Measurements from ENCODE around the gene RGS11.

The RGS11 gene

DNA sequence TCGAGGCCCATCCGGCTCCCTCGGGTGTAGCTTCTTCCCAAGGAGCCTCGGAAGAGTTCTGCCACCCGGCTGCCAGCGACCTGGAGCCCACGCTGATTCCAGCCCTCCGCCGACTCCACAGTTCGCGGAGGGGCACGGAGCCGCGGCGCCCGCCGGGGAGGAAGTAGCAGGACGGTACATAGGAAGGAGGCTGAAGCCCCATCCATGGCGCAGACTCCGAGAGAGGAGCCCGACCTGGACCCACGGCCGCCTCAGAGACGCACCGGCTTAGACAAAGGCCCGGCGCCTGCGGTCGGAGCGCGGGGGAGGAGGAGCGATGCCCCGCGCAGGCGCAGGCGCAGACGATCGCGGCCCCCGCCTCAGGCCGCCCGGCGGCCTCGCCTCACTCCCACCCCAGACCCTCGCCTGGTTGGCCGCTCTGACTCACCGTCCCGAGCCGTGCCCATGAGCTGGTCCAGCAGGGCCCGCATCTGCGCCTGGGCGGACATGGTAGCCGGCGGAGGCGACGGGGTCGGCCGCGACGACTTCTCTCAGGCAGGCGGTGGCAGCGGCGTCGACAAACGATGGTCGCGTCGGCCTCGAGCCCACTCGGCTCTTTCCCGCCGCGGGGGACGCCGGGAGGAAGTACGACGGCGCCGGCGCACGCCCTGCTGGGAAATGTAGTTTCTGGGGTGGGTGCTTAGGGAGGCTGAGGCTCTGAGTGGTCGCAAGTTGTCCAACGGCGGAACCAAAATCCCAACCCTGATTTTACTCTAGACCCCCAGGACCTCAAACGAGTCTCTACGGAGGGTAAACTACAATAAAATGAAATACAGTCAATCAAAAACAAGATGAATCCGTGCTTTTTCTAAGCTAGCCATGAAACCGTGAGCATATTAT is 46.7 kb downstream of the RGS11 start, which contains the start of gene LUC7L:
Gene LUC7L, minus strand, starts transcription at position 598 of the 879 bp plus-strand sequence. Its CDS starts 110 bp downstream, at position 488.
- peak within 1 kb of the TSS; percentile 97 for H3K27ac ChIP-seq (ENCODE audit: low read depth, low read length, severe bottlenecking)
- peaks cover 35% of the 10 kb centered on the region for H3K36me3 ChIP-seq (ENCODE audit: control insufficient read depth, insufficient read depth, low read length)
- 0 to 3% methylated on average over 68 to 70 of the region's 88 CpGs for WGBS, 2 experiments (ENCODE audit: insufficient coverage in 2 of 2)
- H3K4me1 ChIP-seq (ENCODE audit: control insufficient read depth, insufficient read depth, low read length, poor library complexity, severe bottlenecking): peaks cover 14% of the 10 kb centered on the region
- no peaks in the 10 kb centered on the region for H3K9me3 ChIP-seq (ENCODE audit: control insufficient read depth, low read length)
- peak within 1 kb of the TSS; percentile 92 for H3K4me3 ChIP-seq (ENCODE audit: extremely low read depth, insufficient read depth, low read length, poor library complexity, severe bottlenecking)

DNA sequence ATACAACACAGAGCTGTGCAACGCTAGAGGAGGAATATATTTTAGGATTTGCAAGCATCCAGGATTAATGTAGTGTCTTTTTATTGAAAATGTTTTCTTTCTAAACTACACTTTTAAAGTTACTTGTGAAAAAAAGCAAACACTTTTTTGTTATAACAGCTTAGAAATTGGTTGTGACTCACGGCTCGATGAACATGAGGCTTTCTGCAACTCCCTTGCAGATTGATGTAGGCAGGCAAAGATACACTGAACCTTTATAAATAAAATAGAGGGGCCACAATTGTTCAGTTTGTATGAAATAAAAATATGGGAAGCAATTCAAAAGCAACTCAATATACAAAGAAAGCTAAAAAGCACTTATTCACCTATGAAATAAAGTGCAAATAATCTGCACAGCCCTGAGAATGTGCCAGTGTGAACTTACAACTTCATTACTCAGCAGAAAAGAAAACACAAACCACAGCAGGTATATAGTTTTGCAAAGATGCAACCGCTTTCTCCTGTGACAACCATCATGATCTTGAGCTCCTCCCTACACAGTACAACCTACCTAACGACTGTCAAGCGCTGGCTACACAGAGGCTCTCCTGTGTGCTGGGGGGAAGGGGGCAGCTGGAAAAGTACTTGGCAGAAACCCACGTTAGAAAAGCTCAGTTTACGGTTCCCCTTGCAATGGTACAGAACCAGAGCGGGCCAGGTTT is 47.4 kb downstream of the RGS11 start:
- 21 to 25% methylated on average over 4 of the region's 9 CpGs for WGBS, 2 experiments (ENCODE audit: insufficient coverage in 2 of 2)
- Histone ChIP-seq H3K36me3 (ENCODE audit: control insufficient read depth, insufficient read depth, low read length) (peaks cover 43% of the 10 kb centered on the region), H3K4me1 (ENCODE audit: control insufficient read depth, insufficient read depth, low read length, poor library complexity, severe bottlenecking) (peaks cover 14% of the 10 kb centered on the region)

DNA sequence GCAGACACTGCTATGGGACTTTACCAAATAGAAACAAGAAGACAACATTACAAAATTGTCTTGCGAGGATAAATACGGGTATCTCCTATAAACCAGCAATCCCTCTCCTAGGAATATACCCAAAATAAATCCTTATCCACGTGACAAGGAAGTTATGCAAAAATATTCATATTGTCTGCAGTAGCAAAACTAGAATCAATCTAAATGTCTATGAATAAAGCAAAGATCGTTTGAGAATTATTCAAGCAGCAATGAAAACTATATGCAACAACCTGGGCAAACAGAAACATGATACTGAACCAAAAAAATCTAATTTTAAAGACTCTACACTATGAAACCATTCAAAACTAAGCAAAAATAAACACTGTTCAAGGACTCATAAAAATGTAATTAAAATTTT is 55.7 kb downstream of the RGS11 start:
- H3K4me1 ChIP-seq (ENCODE audit: control insufficient read depth, insufficient read depth, low read length, poor library complexity, severe bottlenecking): no peaks in the 10 kb centered on the region
- no peaks in the 10 kb centered on the region for H3K9me3 ChIP-seq (ENCODE audit: control insufficient read depth, low read length)
- H3K36me3 ChIP-seq (ENCODE audit: control insufficient read depth, insufficient read depth, low read length): peaks cover 91% of the 10 kb centered on the region
- 92 to 94% methylated on average over 2 to 3 of the region's 4 CpGs for WGBS, 2 experiments (ENCODE audit: insufficient coverage in 2 of 2)
- H3K4me3 ChIP-seq (ENCODE audit: extremely low read depth, insufficient read depth, low read length, poor library complexity, severe bottlenecking): no peak overlapping the region
- no peak overlapping the region for H3K27ac ChIP-seq (ENCODE audit: low read depth, low read length, severe bottlenecking)

More for the DNA sequence above, 47.4 kb downstream of the RGS11 start:
- Histone ChIP-seq H3K27ac (ENCODE audit: low read depth, low read length, severe bottlenecking) (peak overlapping the region; percentile 97), H3K4me3 (ENCODE audit: extremely low read depth, insufficient read depth, low read length, poor library complexity, severe bottlenecking) (peak overlapping the region; percentile 92), H3K9me3 (ENCODE audit: control insufficient read depth, low read length) (no peaks in the 10 kb centered on the region)

Data from mesodermal cell (in vitro differentiated cells).